Parathyroid adenoma (tissue), 2 donors: ENCODE measurements around the gene PROK1.

Experiments used
- H2AFZ ChIP-seq: fragments of 300-600 bp; sonication (generic); one replicate; pipeline ENCODE4 v1.7.0; 2017; ENCODE audit warnings: antibody characterized with exemption, mild to moderate bottlenecking
- H3K27ac ChIP-seq: fragments of 300-600 bp; sonication (generic); one replicate; pipeline ENCODE4 v1.7.0; 2017
- H3K27me3 ChIP-seq: fragments of 300-600 bp; sonication (generic); one replicate; pipeline ENCODE4 v1.7.0; 2017; ENCODE audit warnings: low read length; ENCODE audit not compliant: control insufficient read depth, insufficient read depth
- H3K36me3 ChIP-seq: fragments of 300-600 bp; sonication (generic); one replicate; pipeline ENCODE4 v1.7.0; 2017; ENCODE audit warnings: low read length; ENCODE audit not compliant: control insufficient read depth, insufficient read depth
- H3K4me1 ChIP-seq: fragments of 300-600 bp; sonication (generic); one replicate; pipeline ENCODE4 v1.7.0; 2017; ENCODE audit warnings: control low read depth
- H3K4me2 ChIP-seq: fragments of 300-600 bp; sonication (generic); one replicate; pipeline ENCODE4 v1.7.0; 2017; ENCODE audit warnings: low read length
- H3K4me3 ChIP-seq: fragments of 300-600 bp; sonication (generic); one replicate; pipeline ENCODE4 v1.7.0; 2017; ENCODE audit warnings: low read depth, low read length
- H3K79me2 ChIP-seq: fragments of 300-600 bp; sonication (generic); one replicate; pipeline ENCODE4 v1.7.0; 2017; ENCODE audit warnings: control low read depth
- H3K9ac ChIP-seq: fragments of 300-600 bp; sonication (generic); one replicate; pipeline ENCODE4 v1.7.0; 2017; ENCODE audit warnings: mild to moderate bottlenecking
- H3K9me3 ChIP-seq: fragments of 300-600 bp; sonication (generic); one replicate; pipeline ENCODE4 v1.7.0; 2017; ENCODE audit warnings: low read length; ENCODE audit not compliant: control insufficient read depth
- CTCF ChIP-seq: fragments of 300-600 bp; sonication (generic); IDR thresholded peaks from one replicate; pipeline ENCODE4 v1.7.0; 2017; ENCODE audit warnings: antibody characterized with exemption, mild to moderate bottlenecking
- donor health status: primary hyperparathyroidism.

PROK1 gene

DNA sequence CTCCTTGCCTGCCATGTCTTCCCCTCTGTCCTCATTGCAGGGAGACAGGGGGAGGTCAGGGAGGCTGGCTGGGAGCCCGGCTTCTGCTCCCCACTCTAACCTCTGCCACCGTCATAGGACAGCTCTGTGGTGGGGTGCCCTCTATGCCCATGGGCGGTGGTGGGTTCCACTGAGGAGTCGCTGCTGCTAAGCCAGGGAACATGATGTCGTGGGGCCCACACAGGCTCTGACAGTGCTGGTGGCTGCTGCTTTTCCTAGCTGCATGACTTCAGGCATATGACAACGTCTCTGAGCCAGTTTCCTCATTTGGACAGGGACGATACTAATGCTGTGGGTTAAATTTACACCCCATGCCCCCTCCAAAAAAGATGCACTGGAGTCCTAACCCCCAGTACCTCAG is 53.3 kb downstream of the PROK1 start:
- no peak for TF ChIP-seq CTCF
- Histone ChIP-seq H2AFZ (no peak overlapping the region), H3K9ac (no peak overlapping the region), H3K9me3 (no peaks in the 10 kb centered on the region), H3K79me2 (no peaks in the 10 kb centered on the region), H3K4me2 (no peak overlapping the region), H3K4me1 (no peaks in the 10 kb centered on the region), H3K36me3 (no peaks in the 10 kb centered on the region), H3K27me3 (no peaks in the 10 kb centered on the region), H3K4me3 (no peak overlapping the region), H3K27ac (no peak overlapping the region)

DNA sequence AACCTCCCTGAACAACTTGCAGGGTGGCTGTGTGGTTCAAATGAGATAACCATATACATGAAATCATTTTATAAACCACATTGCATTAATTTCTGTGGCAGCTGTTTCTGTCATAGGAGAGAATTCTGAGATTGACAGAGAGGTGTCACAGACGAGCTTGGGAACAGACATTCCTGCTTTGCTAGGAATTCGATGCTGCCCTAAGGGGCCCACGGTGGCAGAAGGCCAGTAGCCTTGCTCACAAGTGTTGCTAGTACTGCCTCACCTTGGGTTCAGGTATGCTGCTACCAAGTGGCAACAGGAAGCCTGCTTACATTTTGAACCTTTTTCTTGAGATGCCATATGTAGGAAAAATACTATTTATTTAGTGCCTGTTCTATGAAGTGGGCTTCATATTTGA is 54.6 kb downstream of the PROK1 start:
- H3K36me3 ChIP-seq, result no peaks in the 10 kb centered on the region
- H3K4me1 ChIP-seq, result no peaks in the 10 kb centered on the region
- no peak overlapping the region for H3K4me3 ChIP-seq
- H3K79me2 ChIP-seq, result no peaks in the 10 kb centered on the region
- H2AFZ ChIP-seq, result no peak overlapping the region
- H3K27ac ChIP-seq, result no peak overlapping the region
- no peaks in the 10 kb centered on the region for H3K9me3 ChIP-seq
- H3K4me2 ChIP-seq, result no peak overlapping the region
- no peak overlapping the region for H3K9ac ChIP-seq
- TF ChIP-seq CTCF, result no peak
- H3K27me3 ChIP-seq, result no peaks in the 10 kb centered on the region

- no peak overlapping the region for H2AFZ ChIP-seq
- TF ChIP-seq CTCF, result no peak
- no peak overlapping the region for H3K4me2 ChIP-seq
- no peak overlapping the region for H3K9ac ChIP-seq
- H3K79me2 ChIP-seq, result no peaks in the 10 kb centered on the region
- no peak overlapping the region for H3K27ac ChIP-seq
- H3K4me3 ChIP-seq, result no peak overlapping the region
- no peaks in the 10 kb centered on the region for H3K4me1 ChIP-seq
- H3K9me3 ChIP-seq, result no peaks in the 10 kb centered on the region
- H3K27me3 ChIP-seq, result no peaks in the 10 kb centered on the region
- H3K36me3 ChIP-seq, result no peaks in the 10 kb centered on the region
These were observed 55.6 kb downstream of the PROK1 start for GRCh38 chr1:110506541-110506940.
